Hepatocyte (in vitro differentiated cells): ENCODE measurements around the gene LSM12.

Experiments
- CTCF ChIP-seq: fragments of 200-600 bp; sonication (generic); IDR thresholded peaks from 2 replicates; pipeline ENCODE4 v1.5.1; 2016; ENCODE audit warnings: antibody characterized with exemption, mild to moderate bottlenecking; ENCODE audit not compliant: poor library complexity
- EZH2 ChIP-seq: fragments of 200-600 bp; sonication (generic); IDR thresholded peaks from 2 replicates; pipeline ENCODE4 v1.6.1; 2016; ENCODE audit warnings: antibody characterized with exemption, mild to moderate bottlenecking, borderline replicate concordance
- EZH2phosphoT487 ChIP-seq: fragments of 200-600 bp; sonication (generic); IDR thresholded peaks from one replicate; pipeline ENCODE4 v1.6.1; 2018; ENCODE audit warnings: antibody characterized with exemption, mild to moderate bottlenecking, low read depth, moderate library complexity; ENCODE audit not compliant: unreplicated experiment, severe bottlenecking

- TF ChIP-seq EZH2 (no peak), CTCF (no peak), EZH2phosphoT487 (no peak)
These were observed 73.8 kb downstream of the LSM12 start for GRCh38 chr17:43992641-43993040.
